ENCODE data around the gene GUCA2B.

GRCh38 chr1:42108309-42108708 is 44.9 kb upstream of the GUCA2B start:
- TF ChIP-seq, protein P1, sequence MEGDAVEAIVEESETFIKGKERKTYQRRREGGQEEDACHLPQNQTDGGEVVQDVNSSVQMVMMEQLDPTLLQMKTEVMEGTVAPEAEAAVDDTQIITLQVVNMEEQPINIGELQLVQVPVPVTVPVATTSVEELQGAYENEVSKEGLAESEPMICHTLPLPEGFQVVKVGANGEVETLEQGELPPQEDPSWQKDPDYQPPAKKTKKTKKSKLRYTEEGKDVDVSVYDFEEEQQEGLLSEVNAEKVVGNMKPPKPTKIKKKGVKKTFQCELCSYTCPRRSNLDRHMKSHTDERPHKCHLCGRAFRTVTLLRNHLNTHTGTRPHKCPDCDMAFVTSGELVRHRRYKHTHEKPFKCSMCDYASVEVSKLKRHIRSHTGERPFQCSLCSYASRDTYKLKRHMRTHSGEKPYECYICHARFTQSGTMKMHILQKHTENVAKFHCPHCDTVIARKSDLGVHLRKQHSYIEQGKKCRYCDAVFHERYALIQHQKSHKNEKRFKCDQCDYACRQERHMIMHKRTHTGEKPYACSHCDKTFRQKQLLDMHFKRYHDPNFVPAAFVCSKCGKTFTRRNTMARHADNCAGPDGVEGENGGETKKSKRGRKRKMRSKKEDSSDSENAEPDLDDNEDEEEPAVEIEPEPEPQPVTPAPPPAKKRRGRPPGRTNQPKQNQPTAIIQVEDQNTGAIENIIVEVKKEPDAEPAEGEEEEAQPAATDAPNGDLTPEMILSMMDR (IDR thresholded peaks at IDR 0.05) = no peak
- TF ChIP-seq POLR2A (IDR thresholded peaks at IDR 0.05) = no peak

Measured in esophagus squamous epithelium (tissue), 4 donors.